GM12875 (cell line): ENCODE measurements around the gene SNRPD3.

Experiments
- H3K4me3 ChIP-seq: one replicate; pipeline ENCODE4 v1.5.1; 2011; ENCODE audit warnings: low read depth, low read length, control low read depth
- TF ChIP-seq, protein P1 (sequence below): IDR thresholded peaks from 2 replicates; pipeline ENCODE4 v1.5.1; 2011; ENCODE audit warnings: low read depth, mild to moderate bottlenecking, control low read depth, inconsistent platforms, low read length, moderate library complexity, borderline replicate concordance; ENCODE audit not compliant: insufficient read depth

Gene SNRPD3

GRCh38 chr22:24576778-24577177, 21.0 kb downstream of the SNRPD3 start:
- TF ChIP-seq, protein P1, sequence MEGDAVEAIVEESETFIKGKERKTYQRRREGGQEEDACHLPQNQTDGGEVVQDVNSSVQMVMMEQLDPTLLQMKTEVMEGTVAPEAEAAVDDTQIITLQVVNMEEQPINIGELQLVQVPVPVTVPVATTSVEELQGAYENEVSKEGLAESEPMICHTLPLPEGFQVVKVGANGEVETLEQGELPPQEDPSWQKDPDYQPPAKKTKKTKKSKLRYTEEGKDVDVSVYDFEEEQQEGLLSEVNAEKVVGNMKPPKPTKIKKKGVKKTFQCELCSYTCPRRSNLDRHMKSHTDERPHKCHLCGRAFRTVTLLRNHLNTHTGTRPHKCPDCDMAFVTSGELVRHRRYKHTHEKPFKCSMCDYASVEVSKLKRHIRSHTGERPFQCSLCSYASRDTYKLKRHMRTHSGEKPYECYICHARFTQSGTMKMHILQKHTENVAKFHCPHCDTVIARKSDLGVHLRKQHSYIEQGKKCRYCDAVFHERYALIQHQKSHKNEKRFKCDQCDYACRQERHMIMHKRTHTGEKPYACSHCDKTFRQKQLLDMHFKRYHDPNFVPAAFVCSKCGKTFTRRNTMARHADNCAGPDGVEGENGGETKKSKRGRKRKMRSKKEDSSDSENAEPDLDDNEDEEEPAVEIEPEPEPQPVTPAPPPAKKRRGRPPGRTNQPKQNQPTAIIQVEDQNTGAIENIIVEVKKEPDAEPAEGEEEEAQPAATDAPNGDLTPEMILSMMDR = no peak
- no peak overlapping the region for H3K4me3 ChIP-seq

DNA sequence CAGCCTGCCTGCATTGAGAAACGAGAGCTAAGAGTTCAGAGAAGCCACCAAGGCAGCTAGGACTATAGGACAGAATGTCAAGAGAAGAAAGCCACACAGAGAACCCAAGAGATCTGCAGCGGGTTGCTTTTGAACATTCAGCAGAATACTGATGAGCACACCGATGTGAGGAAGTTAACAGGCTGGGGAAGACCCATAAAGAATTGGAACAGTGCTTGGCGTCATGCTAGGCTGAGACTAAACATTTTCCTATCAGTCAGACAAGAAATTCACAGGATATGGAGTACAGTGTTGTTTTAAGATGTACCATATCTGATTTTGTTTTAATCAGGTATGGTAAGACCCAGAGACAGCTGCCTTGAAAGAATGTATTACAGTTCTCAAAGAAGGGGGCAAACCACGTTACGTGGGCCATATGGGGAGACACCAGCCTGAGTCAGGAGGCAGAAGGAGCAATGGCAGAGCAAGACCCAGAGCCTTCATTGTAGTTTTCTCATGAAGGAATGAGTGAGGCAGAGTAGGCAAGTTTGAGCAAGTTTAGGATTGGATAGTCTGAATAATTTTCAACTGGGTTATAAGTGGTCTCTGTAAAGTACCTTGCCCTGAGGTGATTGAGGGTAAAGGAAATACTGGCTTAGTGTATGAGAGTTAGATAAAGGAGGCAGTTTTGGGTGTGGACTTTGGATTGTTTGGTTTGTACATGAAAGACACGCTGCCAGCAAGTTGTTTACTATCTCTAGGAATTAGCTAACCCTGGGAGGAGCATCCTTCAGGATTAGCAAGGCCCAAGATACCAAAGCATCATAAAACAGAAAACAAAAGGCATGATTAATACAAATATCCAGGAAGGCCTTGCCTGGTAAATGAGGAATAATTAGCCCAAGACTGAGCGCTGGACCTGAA, 22.8 kb downstream of the SNRPD3 start:
- no peak overlapping the region for H3K4me3 ChIP-seq
- TF ChIP-seq, protein P1 = no peak

DNA sequence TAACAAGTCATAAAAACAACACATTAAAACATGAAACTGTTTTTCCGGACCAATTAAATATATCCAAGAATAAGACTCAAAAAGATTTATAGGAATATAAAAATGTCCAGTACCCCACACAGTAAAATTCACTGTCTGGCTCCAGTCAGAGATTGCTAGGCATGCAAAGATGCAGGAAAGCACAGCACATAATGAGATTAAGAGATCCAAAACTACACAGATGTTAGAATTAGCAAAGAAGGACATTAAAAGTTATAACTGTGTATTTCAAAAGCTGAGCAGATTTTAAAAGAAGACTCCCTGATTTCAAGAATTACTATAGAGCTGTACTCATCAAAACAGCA, 23.4 kb downstream of the SNRPD3 start:
- TF ChIP-seq, protein P1 = no peak
- no peak overlapping the region for H3K4me3 ChIP-seq

DNA sequence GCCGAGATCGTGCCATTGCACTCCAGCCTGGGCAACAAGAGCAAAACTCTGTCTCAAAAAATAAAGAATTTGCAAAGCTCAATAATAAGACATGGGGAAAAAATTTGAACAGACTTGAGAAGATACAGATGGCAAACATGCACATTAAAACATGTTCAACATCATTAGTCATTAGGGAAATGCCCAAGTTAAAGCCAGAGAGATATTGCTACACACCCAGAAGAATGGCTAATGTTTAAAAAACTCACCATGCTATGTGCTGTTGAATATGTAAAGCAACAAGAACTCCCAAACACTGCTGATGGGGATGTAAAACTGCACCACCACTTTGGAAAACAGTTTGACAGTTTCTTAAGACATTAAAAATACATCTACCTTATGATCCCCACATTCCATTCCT, 24.5 kb downstream of the SNRPD3 start:
- TF ChIP-seq, protein P1 = no peak
- H3K4me3 ChIP-seq = no peak overlapping the region

GRCh38 chr22:24582056-24582814, 26.4 kb downstream of the SNRPD3 start:
- TF ChIP-seq, protein P1 = no peak

GRCh38 chr22:24583221-24584165, 27.7 kb downstream of the SNRPD3 start:
- no peak overlapping the region for H3K4me3 ChIP-seq
- TF ChIP-seq, protein P1 = no peak

More at GRCh38 chr22:24582056-24582814, 26.4 kb downstream of the SNRPD3 start:
- no peak overlapping the region for H3K4me3 ChIP-seq
